Heart right ventricle (tissue), 16 donors: ENCODE results near the gene TNP1. TPM values are rescaled to one million over a fixed set of nuclear protein-coding genes. Genes with fewer than 3 reads are reported as not detected.
A peak's percentile ranks its signal among the peaks of the same experiment; 100 is the strongest.

Experiments
- ATAC-seq, 8 donors: fragments of 200-7000 bp; cut with Tn5 transposase; one replicate each; pipeline ENCODE4 v1.9.1; 2020; ENCODE audit warnings: mild to moderate bottlenecking in 8 of 8, moderate library complexity in 8 of 8, moderate number of reproducible peaks in 1 of 8
- DNase-seq, 2 donors: peaks; one replicate each; pipeline ENCODE4 v3.0.0-alpha.2; 2020
- H3K27ac ChIP-seq, 10 donors: fragments of 200-600 bp; sonication (generic) in 2 of 10; one replicate each; pipeline versions ENCODE4 v1.5.0 to v1.8.0; 2020 to 2022; ENCODE audit warnings: mild to moderate bottlenecking in 3 of 10
- H3K27me3 ChIP-seq, 7 donors: fragments of 200-600 bp; one replicate each; pipeline ENCODE4 v1.8.0; 2021 to 2022; ENCODE audit warnings: mild to moderate bottlenecking in 2 of 7
- H3K36me3 ChIP-seq, 9 donors: fragments of 200-600 bp; sonication (generic) in 1 of 9; one replicate each; pipeline versions ENCODE4 v1.5.0 to v1.8.0; 2020 to 2022; ENCODE audit warnings: mild to moderate bottlenecking in 2 of 9
- H3K4me1 ChIP-seq, 9 donors: fragments of 200-600 bp; sonication (generic) in 1 of 9; one replicate each; pipeline versions ENCODE4 v1.5.0 to v1.8.0; 2020 to 2022; ENCODE audit warnings: mild to moderate bottlenecking in 4 of 9
- H3K4me3 ChIP-seq, 10 donors: fragments of 200-600 bp; sonication (generic) in 2 of 10; one replicate each; pipeline versions ENCODE4 v1.5.0 to v1.8.0; 2020 to 2022; ENCODE audit warnings: mild to moderate bottlenecking in 7 of 10, moderate library complexity in 2 of 10
- H3K9me3 ChIP-seq, 11 donors: fragments of 200-600 bp in 10 of 11; sonication (generic) in 2 of 11; one replicate each; pipeline versions ENCODE4 v1.5.0 to v1.8.0; 2013 to 2022; ENCODE audit warnings: mild to moderate bottlenecking in 2 of 11, control low read depth in 1 of 11, moderate library complexity in 1 of 11
- CTCF ChIP-seq, 9 donors: fragments of 200-600 bp; sonication (generic) in 2 of 9; IDR thresholded peaks; one replicate each; pipeline versions ENCODE4 v1.5.0 to v1.8.0; 2021 to 2022; ENCODE audit warnings: antibody characterized with exemption in 9 of 9, mild to moderate bottlenecking in 5 of 9, moderate library complexity in 1 of 9
- WGBS, 2 donors: extraction: QIAGEN DNeasy Blood & Tissue Kit; methylation state at CpG; one replicate each; pipeline ENCODE4 v1.1.7; 2013; ENCODE audit warnings: inconsistent platforms in 1 of 2; 5-methylcytosine and 5-hydroxymethylcytosine counted together
- intact Hi-C, 10 donors: fragments of 100-400 bp; cut with DNase I; formaldehyde crosslinking; loops; one replicate each; pipeline versions ENCODE4 v1.11.1 to v1.14.2; 2022
- polyA plus RNA-seq, 2 donors: library from polyadenylated mRNA; stranded (reverse); fragments of 200-250 nt; gene quantifications; one replicate each; pipeline ENCODE4 v1.2.3, GENCODE V29; 2013
- total RNA-seq, 10 donors: library from RNA; stranded (reverse); fragmentation: NEBNext Ultra II Directional in 3 of 10; extraction: Animal tissue kit (Norgen Biotek cat#: 25700) in 3 of 10; gene quantifications; one replicate each; pipeline versions ENCODE4 v1.2.1 to v1.2.4, GENCODE V29; 2021 to 2023
- donor health status: Arrhythmogenic right ventricular cardiomyopathy.
- donor health status: ischemic (EF 13 %, LVEDD 7.1; RV severe dilation, severe dysfunction).
- donor health status: healthy with polysubstance abuse.
- donor health status: DM: no; HTN: yes; CAD: no.
- donor health status: DM: no; HTN: no; CAD: no.
- donor health status: ischemic (EF 25% LVEDD 6.9; RV normal size, moderate dysfunction).
- donor health status: ischemic (EF 25% LVEDD 5.7; RV mildly dilated, moderate dysfunction).
- donor health status: healthy.
- donor health status: DM: yes; HTN: yes; CAD: no.
- donor health status: Ischemic cardiomyopathy.
- donor health status: ischemic (EF 35%, LVEDD 5.7; RV mildly dilated, moderate dysfunction).
- donor health status: nonischemic (EF 11% LVEDD 7.7; RV severe dilation, severe dysfunction).
- donor health status: DM: yes; HTN: yes; CAD: no.
- donor health status: PGD.
- donor health status: ischemic (EF 29% LVEDD 5.4; RV normal size, mild dysfunction).
- donor health status: nonischemic (EF 23%, LVEDD 6.1; RV moderate dilation, normal function).

Gene TNP1
- total and polyA plus RNA-seq, 12 donors, result not detected

- no peaks in the 10 kb centered on the region for H3K36me3 ChIP-seq
- H3K4me3 ChIP-seq, result no peak overlapping the region
- intact Hi-C loops, result no loop called here
- peaks cover 0 to 24% (median 10%) of the 10 kb centered on the region in 9 donors for H3K4me1 ChIP-seq
- WGBS, 2 donors, result 58 to 70% methylated on average over 8 of the region's 8 CpGs
- TF ChIP-seq CTCF (IDR thresholded peaks at IDR 0.05), result no peak
- DNase-seq (no peak), ATAC-seq (peak in 4 of 8 donors; percentile 15 to 62 (median 18))
- no peaks in the 10 kb centered on the region for H3K27me3 ChIP-seq
- H3K9me3 ChIP-seq, result peaks cover 0 to 8% (median 0%) of the 10 kb centered on the region in 11 donors
- H3K27ac ChIP-seq, result no peak overlapping the region
Measured at GRCh38 chr2:216887138-216887537, 27.3 kb upstream of the TNP1 start.

- TF ChIP-seq CTCF (IDR thresholded peaks at IDR 0.05), result no peak
- Histone ChIP-seq H3K36me3 (no peaks in the 10 kb centered on the region), H3K4me3 (no peak overlapping the region), H3K27ac (no peak overlapping the region), H3K4me1 (peaks cover 0 to 24% (median 10%) of the 10 kb centered on the region in 9 donors), H3K27me3 (no peaks in the 10 kb centered on the region), H3K9me3 (no peaks in the 10 kb centered on the region)
- no peak for DNase-seq
- ATAC-seq, result no peak
- 94 to 96% methylated on average over 32 of the region's 32 CpGs for WGBS, 2 donors
- intact Hi-C loops, result no loop called here
Measured at GRCh38 chr2:216885117-216885553, 25.3 kb upstream of the TNP1 start.

- Histone ChIP-seq H3K27ac (no peak overlapping the region), H3K4me1 (peaks cover 0 to 24% (median 10%) of the 10 kb centered on the region in 9 donors), H3K9me3 (no peaks in the 10 kb centered on the region), H3K27me3 (no peaks in the 10 kb centered on the region), H3K4me3 (no peak overlapping the region), H3K36me3 (no peaks in the 10 kb centered on the region)
- WGBS, 2 donors, result 79 to 98% methylated on average over 2 of the region's 2 CpGs
- intact Hi-C loops, result no loop called here
- ATAC-seq (peak in 1 of 8 donors; percentile 11), DNase-seq (no peak)
- TF ChIP-seq CTCF (IDR thresholded peaks at IDR 0.05), result no peak
Measured at GRCh38 chr2:216884347-216884746, 24.5 kb upstream of the TNP1 start.

- 66 to 69% methylated on average over 6 of the region's 6 CpGs for WGBS, 2 donors
- DNase-seq, result no peak
- Histone ChIP-seq H3K4me3 (no peak overlapping the region), H3K27ac (no peak overlapping the region), H3K4me1 (peaks cover 0 to 14% (median 10%) of the 10 kb centered on the region in 9 donors), H3K36me3 (no peaks in the 10 kb centered on the region), H3K27me3 (no peaks in the 10 kb centered on the region), H3K9me3 (no peaks in the 10 kb centered on the region)
- intact Hi-C loops, result no loop called here
- TF ChIP-seq CTCF (IDR thresholded peaks at IDR 0.05), result no peak
- ATAC-seq, result peak in 5 of 8 donors; percentile 27 to 71 (median 49)
Measured at GRCh38 chr2:216882876-216883275, 23.0 kb upstream of the TNP1 start.
